IMR-90 (cell line): ENCODE data around the gene LPIN1. TPM values are rescaled to one million over a fixed set of nuclear protein-coding genes. Genes with fewer than 3 reads are reported as not detected.

Source experiments
- ATAC-seq: fragments of 200-7000 bp; cut with Tn5 transposase; 2 replicates; pipeline ENCODE4 v1.9.1; 2020; ENCODE audit warnings: low read depth, mild to moderate bottlenecking, moderate library complexity
- BruUV-seq: library from RNA; stranded (reverse); fragments of 400-500 nt; replicated peaks from 2 replicates; lab custom pipeline; 2021; lab: Mats Ljungman, UMichigan
- CTCF ChIA-PET: fragments of 300-600 bp; formaldehyde crosslinking; extraction: SDS; loops from one replicate; lab custom pipeline; 2021; ENCODE audit warnings: antibody characterized with exemption; lab: Yijun Ruan, JAX
- POLR2A ChIA-PET: fragments of 300-600 bp; sonication (Branson Sonifier 250); formaldehyde crosslinking; loops from one replicate; lab custom pipeline; 2022; ENCODE audit warnings: antibody characterized with exemption; ENCODE audit not compliant: unreplicated experiment; lab: Charles Lee
- DNase-seq: peaks from one replicate; pipeline ENCODE4 v3.0.0; 2013
- H2AFZ ChIP-seq: replicated peaks from 2 replicates; pipeline ENCODE3; 2013; ENCODE audit warnings: low read length, mild to moderate bottlenecking; ENCODE audit not compliant: poor library complexity
- H2AK5ac ChIP-seq: 2 replicates; pipeline ENCODE4 v1.6.1; 2013; ENCODE audit warnings: low read depth, low read length, inconsistent platforms
- H2AK9ac ChIP-seq: replicated peaks from 2 replicates; pipeline ENCODE3; 2013; ENCODE audit warnings: mild to moderate bottlenecking, low read depth, low read length, moderate library complexity; ENCODE audit not compliant: poor library complexity
- H2BK120ac ChIP-seq: 2 replicates; pipeline ENCODE4 v1.6.1; 2013; ENCODE audit warnings: low read depth, low read length, inconsistent platforms
- H2BK15ac ChIP-seq: 3 replicates; pipeline ENCODE4 v1.6.1; 2013; ENCODE audit warnings: low read depth, low read length, inconsistent platforms
- H2BK20ac ChIP-seq: 2 replicates; pipeline ENCODE4 v1.6.1; 2013; ENCODE audit warnings: low read depth, mild to moderate bottlenecking, inconsistent platforms, low read length, moderate library complexity
- H2BK5ac ChIP-seq: 2 replicates; pipeline ENCODE4 v1.6.1; 2013; ENCODE audit warnings: mild to moderate bottlenecking, low read depth, low read length, inconsistent platforms; ENCODE audit not compliant: poor library complexity, severe bottlenecking
- H3K14ac ChIP-seq: replicated peaks from 2 replicates; pipeline ENCODE4 v1.6.1; 2013; ENCODE audit warnings: low read depth, low read length, inconsistent platforms
- H3K18ac ChIP-seq: 2 replicates; pipeline ENCODE4 v1.6.1; 2013; ENCODE audit warnings: low read depth, low read length, control low read depth
- H3K23ac ChIP-seq: 2 replicates; pipeline ENCODE4 v1.6.1; 2013; ENCODE audit warnings: low read depth, low read length, inconsistent platforms
- H3K27ac ChIP-seq: 2 replicates; pipeline ENCODE4 v1.5.1; 2013; ENCODE audit warnings: mild to moderate bottlenecking, control low read depth, low read length; ENCODE audit not compliant: insufficient read depth
- H3K27me3 ChIP-seq: 2 replicates; pipeline ENCODE4 v1.6.1; 2013; ENCODE audit warnings: low read length; ENCODE audit not compliant: control insufficient read depth, insufficient read depth
- H3K36me3 ChIP-seq: 2 replicates; pipeline ENCODE4 v1.6.1; 2013; ENCODE audit warnings: low read length, mixed read lengths; ENCODE audit not compliant: control insufficient read depth, insufficient read depth
- H3K4ac ChIP-seq: 2 replicates; pipeline ENCODE4 v1.6.1; 2013; ENCODE audit warnings: low read depth, low read length, inconsistent platforms
- H3K4me1 ChIP-seq: 2 replicates; pipeline ENCODE4 v1.6.1; 2013; ENCODE audit warnings: low read length, mixed read lengths; ENCODE audit not compliant: control insufficient read depth, insufficient read depth
- H3K4me2 ChIP-seq: 2 replicates; pipeline ENCODE4 v1.6.1; 2013; ENCODE audit warnings: low read depth, mild to moderate bottlenecking, control low read depth, low read length, moderate library complexity
- H3K4me3 ChIP-seq: 2 replicates; pipeline ENCODE4 v1.5.1; 2013; ENCODE audit warnings: low read depth, mild to moderate bottlenecking, control low read depth, low read length, moderate library complexity; ENCODE audit not compliant: insufficient read depth
- H3K56ac ChIP-seq: 2 replicates; pipeline ENCODE4 v1.6.1; 2013; ENCODE audit warnings: low read length, inconsistent platforms; ENCODE audit not compliant: insufficient read depth; ENCODE audit errors: extremely low read depth
- H3K79me1 ChIP-seq, 2 experiments: 2 replicates each; pipeline ENCODE4 v1.6.1; 2013; ENCODE audit warnings: low read length in 2 of 2, inconsistent platforms in 1 of 2, low read depth in 1 of 2
- H3K9ac ChIP-seq: 2 replicates; pipeline ENCODE4 v1.6.1; 2013; ENCODE audit warnings: low read depth, low read length, control low read depth
- H3K9me1 ChIP-seq: 2 replicates; pipeline ENCODE4 v1.6.1; 2013; ENCODE audit warnings: low read length, inconsistent platforms; ENCODE audit not compliant: insufficient read depth
- H3K9me3 ChIP-seq: 2 replicates; pipeline ENCODE4 v1.6.1; 2013; ENCODE audit warnings: low read length; ENCODE audit not compliant: control insufficient read depth, insufficient read depth
- H4K20me1 ChIP-seq: 2 replicates; pipeline ENCODE4 v1.6.1; 2013; ENCODE audit warnings: low read length, inconsistent platforms; ENCODE audit not compliant: insufficient read depth
- H4K5ac ChIP-seq: 2 replicates; pipeline ENCODE4 v1.6.1; 2013; ENCODE audit warnings: mild to moderate bottlenecking, low read depth, low read length, control low read depth
- H4K8ac ChIP-seq, 2 experiments: 2 replicates each; pipeline ENCODE4 v1.6.1; 2013; ENCODE audit warnings: low read depth in 2 of 2, low read length in 2 of 2, control low read depth in 1 of 2, inconsistent platforms in 1 of 2
- H4K91ac ChIP-seq: 2 replicates; pipeline ENCODE4 v1.6.1; 2013; ENCODE audit warnings: low read depth, low read length, inconsistent platforms; ENCODE audit not compliant: insufficient read depth
- BHLHE40 ChIP-seq: fragments of 150-350 bp; IDR thresholded peaks from 2 replicates; pipeline ENCODE4 v1.6.1; 2016; ENCODE audit warnings: mild to moderate bottlenecking, low read depth, low read length
- CHD1 ChIP-seq: IDR thresholded peaks from 2 replicates; pipeline ENCODE4 v1.6.1; 2012; ENCODE audit warnings: low read depth, low read length, improper control_type of control experiment
- FOS ChIP-seq: fragments of 150-350 bp; IDR thresholded peaks from 2 replicates; pipeline ENCODE4 v1.6.1; 2016; ENCODE audit warnings: low read depth, low read length
- MAFK ChIP-seq: IDR thresholded peaks from 2 replicates; pipeline ENCODE4 v1.6.1; 2012; ENCODE audit warnings: low read depth, low read length, improper control_type of control experiment
- MAZ ChIP-seq: IDR thresholded peaks from 2 replicates; pipeline ENCODE4 v1.6.1; 2012; ENCODE audit warnings: low read depth, mild to moderate bottlenecking, low read length, improper control_type of control experiment, moderate library complexity, borderline replicate concordance
- MXI1 ChIP-seq: IDR thresholded peaks from 2 replicates; pipeline ENCODE4 v1.6.1; 2012; ENCODE audit warnings: low read depth, mild to moderate bottlenecking, low read length, moderate library complexity, borderline replicate concordance
- NFE2L2 ChIP-seq: fragments of 150-350 bp; IDR thresholded peaks from 2 replicates; pipeline ENCODE4 v1.6.1; 2016; ENCODE audit warnings: low read depth, mild to moderate bottlenecking, low read length
- POLR2A ChIP-seq: IDR thresholded peaks from 2 replicates; pipeline ENCODE4 v1.6.1; 2012; ENCODE audit warnings: mild to moderate bottlenecking, low read depth, low read length
- RCOR1 ChIP-seq: IDR thresholded peaks from 2 replicates; pipeline ENCODE4 v1.6.1; 2012; ENCODE audit warnings: mild to moderate bottlenecking, low read length, improper control_type of control experiment; ENCODE audit not compliant: insufficient replicate concordance
- RFX5 ChIP-seq: IDR thresholded peaks from 2 replicates; pipeline ENCODE4 v1.8.0; 2012; ENCODE audit warnings: low read depth, mild to moderate bottlenecking, low read length, moderate library complexity
- USF2 ChIP-seq: fragments of 150-350 bp; IDR thresholded peaks from 2 replicates; pipeline ENCODE4 v1.6.1; 2017; ENCODE audit warnings: mild to moderate bottlenecking, antibody characterized with exemption, low read length, low read depth
- WGBS, 2 experiments: methylation state at CpG; one replicate each; pipeline versions ENCODE4 v1.1.5 to v1.1.7; 2013; ENCODE audit warnings: missing lambda C conversion rate in 2 of 2; ENCODE audit not compliant: insufficient read length in 1 of 2; ENCODE audit errors: extremely low coverage in 2 of 2; 5-methylcytosine and 5-hydroxymethylcytosine counted together
- dilution Hi-C: fragments of 300-500 bp; cut with HindIII; formaldehyde crosslinking; loops from one replicate; pipeline ENCODE4 v1.14.3; 2018; ENCODE audit warnings: low sequenced_read_pairs; ENCODE audit not compliant: unreplicated experiment
- in situ Hi-C: fragments of 300-500 bp; cut with MboI; formaldehyde crosslinking; loops from 3 replicates; pipeline ENCODE4 v1.14.3; 2019; ENCODE audit warnings: low sequenced_read_pairs, inconsistent platforms, mixed read lengths
- intact Hi-C: fragments of 100-400 bp; cut with micrococcal nuclease; formaldehyde crosslinking; loops from 2 replicates; pipeline ENCODE4 v1.10.0; 2022
- polyA plus RNA-seq, 3 experiments: library from polyadenylated mRNA; depleted of rRNA; stranded (reverse); fragments of >200 nt; gene quantifications; 2 replicates each; pipeline ENCODE4 v1.2.3, GENCODE V29; 2012; ENCODE audit warnings: low replicate concordance in 1 of 3
- total RNA-seq: library from RNA; depleted of rRNA; stranded (reverse); fragments of >200 nt; gene quantifications from 2 replicates; pipeline ENCODE4 v1.2.3, GENCODE V29; 2012
- TF ChIP-seq, protein P1 (sequence below): conservative IDR thresholded peaks from 2 replicates; pipeline ENCODE4 v1.5.1; 2012; ENCODE audit warnings: mild to moderate bottlenecking, low read depth, low read length, improper control_type of control experiment

LPIN1 gene
- total and polyA plus RNA-seq, 2 of the 4 experiments (the other 2 are of a cell fraction), result 21.3 to 25.1 TPM

- Histone ChIP-seq H3K4me2 (no peak overlapping the region), H4K20me1 (no peaks in the 10 kb centered on the region), H3K9me3 (no peaks in the 10 kb centered on the region), H4K91ac (peak overlapping the region; percentile 51; the same call in 1 of the 2 replicates), H2AFZ (peak overlapping the region; percentile 89), H3K56ac (no peak overlapping the region), H3K9ac (no peak overlapping the region), H3K27ac (peak overlapping the region; percentile 16), H3K4ac (peak overlapping the region; percentile 74; the same call in 1 of the 2 replicates), H3K79me1 (no peaks in the 10 kb centered on the region), H2BK120ac (peak overlapping the region; percentile 85; the same call in 1 of the 2 replicates), H3K23ac (no peak overlapping the region), H4K5ac (no peak overlapping the region), H2AK5ac (peak overlapping the region; percentile 72), H2AK9ac (peak overlapping the region; percentile 31), H3K4me3 (no peak overlapping the region), H3K4me1 (peaks cover 21% of the 10 kb centered on the region), H3K14ac (no peak overlapping the region), H4K8ac (peak overlapping the region in 1 of 2 experiments; percentile 60; a peak in 2 of 4 replicates), H2BK15ac (0 out of 3 replicates have a peak overlapping the region, but pooled peaks have one; percentile 42), H2BK5ac (peak overlapping the region; percentile 60), H3K36me3 (no peaks in the 10 kb centered on the region), H3K27me3 (no peaks in the 10 kb centered on the region), H3K18ac (peak overlapping the region; percentile 0; the same call in 1 of the 2 replicates), H3K9me1 (peaks cover 13% of the 10 kb centered on the region; the same call in 1 of the 2 replicates), H2BK20ac (peak overlapping the region; percentile 69; the same call in 1 of the 2 replicates)
- ChIA-PET CTCF (interaction anchor here (1.2 to 1.9 kb wide), 3 partner anchors 10 to 81 kb away, joined by 4 to 7 read pairs (median 6); no protein-coding TSS in a partner anchor), POLR2A (no interaction called here)
- WGBS, 2 experiments, result 41% methylated on average over 9 of the region's 24 CpGs; no CpG with 5 or more reads in 1 of the 2 experiments
- no TSS peak for BruUV-seq
- dilution Hi-C loops (no loop called here), intact Hi-C loops (no loop called here), in situ Hi-C loops (loop anchor here (5.0 kb wide), 1 partner anchor 44 kb away; no protein-coding TSS in a partner anchor)
- TF ChIP-seq USF2 (peak; percentile 60), MAZ (no peak), FOS (peak; percentile 7; the same call in 1 of the 2 replicates), BHLHE40 (peak; percentile 80), RCOR1 (peak; percentile 13), MAFK (0 out of 2 replicates have a peak, but pooled peaks have one; percentile 3), POLR2A (0 out of 2 replicates have a peak, but pooled peaks have one; percentile 33), NFE2L2 (no peak), CHD1 (no peak), RFX5 (no peak), MXI1 (0 out of 2 replicates have a peak, but pooled peaks have one; percentile 43)
- TF ChIP-seq, protein P1, sequence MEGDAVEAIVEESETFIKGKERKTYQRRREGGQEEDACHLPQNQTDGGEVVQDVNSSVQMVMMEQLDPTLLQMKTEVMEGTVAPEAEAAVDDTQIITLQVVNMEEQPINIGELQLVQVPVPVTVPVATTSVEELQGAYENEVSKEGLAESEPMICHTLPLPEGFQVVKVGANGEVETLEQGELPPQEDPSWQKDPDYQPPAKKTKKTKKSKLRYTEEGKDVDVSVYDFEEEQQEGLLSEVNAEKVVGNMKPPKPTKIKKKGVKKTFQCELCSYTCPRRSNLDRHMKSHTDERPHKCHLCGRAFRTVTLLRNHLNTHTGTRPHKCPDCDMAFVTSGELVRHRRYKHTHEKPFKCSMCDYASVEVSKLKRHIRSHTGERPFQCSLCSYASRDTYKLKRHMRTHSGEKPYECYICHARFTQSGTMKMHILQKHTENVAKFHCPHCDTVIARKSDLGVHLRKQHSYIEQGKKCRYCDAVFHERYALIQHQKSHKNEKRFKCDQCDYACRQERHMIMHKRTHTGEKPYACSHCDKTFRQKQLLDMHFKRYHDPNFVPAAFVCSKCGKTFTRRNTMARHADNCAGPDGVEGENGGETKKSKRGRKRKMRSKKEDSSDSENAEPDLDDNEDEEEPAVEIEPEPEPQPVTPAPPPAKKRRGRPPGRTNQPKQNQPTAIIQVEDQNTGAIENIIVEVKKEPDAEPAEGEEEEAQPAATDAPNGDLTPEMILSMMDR, result no peak
- DNase-seq, result peak; percentile 81
- peak; percentile 48 for ATAC-seq
Measured at GRCh38 chr2:11698009-11698922, 48.2 kb upstream of the LPIN1 start.
